Measurements from ENCODE around the gene DDX1.

DDX1 gene

GRCh38 chr2:15599994-15600393 lies 8.3 kb downstream of the DDX1 start:
- peaks cover 94% of the 10 kb centered on the region for H3K36me3 ChIP-seq
- no peak overlapping the region for H3K4me3 ChIP-seq (ENCODE audit: low read depth, low read length)
- no peak for TF ChIP-seq CTCF (IDR thresholded peaks at IDR 0.05; ENCODE audit: low read depth, low read length)
- H3K27me3 ChIP-seq (ENCODE audit: insufficient read depth, low read depth, severe bottlenecking) = no peaks in the 10 kb centered on the region
- no peaks in the 10 kb centered on the region for H3K9me3 ChIP-seq (ENCODE audit: severe bottlenecking)
- no peak overlapping the region for H3K27ac ChIP-seq
- DNase-seq = no peak

- Histone ChIP-seq H3K27me3 (ENCODE audit: insufficient read depth, low read depth, severe bottlenecking) (no peaks in the 10 kb centered on the region), H3K27ac (no peak overlapping the region), H3K4me3 (ENCODE audit: low read depth, low read length) (no peak overlapping the region), H3K9me3 (ENCODE audit: severe bottlenecking) (no peaks in the 10 kb centered on the region), H3K36me3 (peaks cover 94% of the 10 kb centered on the region)
- TF ChIP-seq CTCF (IDR thresholded peaks at IDR 0.05; ENCODE audit: low read depth, low read length) = no peak
- DNase-seq = no peak
Observed at GRCh38 chr2:15601681-15602080, 10.0 kb downstream of the DDX1 start.

- peaks cover 94% of the 10 kb centered on the region for H3K36me3 ChIP-seq
- TF ChIP-seq CTCF (IDR thresholded peaks at IDR 0.05; ENCODE audit: low read depth, low read length) = no peak
Observed at GRCh38 chr2:15602393-15602792, 10.7 kb downstream of the DDX1 start.

GRCh38 chr2:15603044-15603765 lies 11.5 kb downstream of the DDX1 start:
- no peak for TF ChIP-seq CTCF (IDR thresholded peaks at IDR 0.05; ENCODE audit: low read depth, low read length)
- DNase-seq = no peak
- Histone ChIP-seq H3K27ac (no peak overlapping the region), H3K4me3 (ENCODE audit: low read depth, low read length) (no peak overlapping the region), H3K36me3 (peaks cover 96% of the 10 kb centered on the region), H3K9me3 (ENCODE audit: severe bottlenecking) (no peaks in the 10 kb centered on the region), H3K27me3 (ENCODE audit: insufficient read depth, low read depth, severe bottlenecking) (no peaks in the 10 kb centered on the region)

More at GRCh38 chr2:15602393-15602792, 10.7 kb downstream of the DDX1 start:
- DNase-seq = no peak
- H3K27ac ChIP-seq = no peak overlapping the region
- no peaks in the 10 kb centered on the region for H3K27me3 ChIP-seq (ENCODE audit: insufficient read depth, low read depth, severe bottlenecking)
- H3K9me3 ChIP-seq (ENCODE audit: severe bottlenecking) = no peaks in the 10 kb centered on the region
- H3K4me3 ChIP-seq (ENCODE audit: low read depth, low read length) = no peak overlapping the region

GRCh38 chr2:15603948-15604347 lies 12.3 kb downstream of the DDX1 start:
- no peak for TF ChIP-seq CTCF (IDR thresholded peaks at IDR 0.05; ENCODE audit: low read depth, low read length)
- H3K9me3 ChIP-seq (ENCODE audit: severe bottlenecking) = no peaks in the 10 kb centered on the region
- H3K4me3 ChIP-seq (ENCODE audit: low read depth, low read length) = no peak overlapping the region
- no peak overlapping the region for H3K27ac ChIP-seq
- H3K27me3 ChIP-seq (ENCODE audit: insufficient read depth, low read depth, severe bottlenecking) = no peaks in the 10 kb centered on the region
- DNase-seq = no peak
- H3K36me3 ChIP-seq = peaks cover 94% of the 10 kb centered on the region

- Histone ChIP-seq H3K27me3 (ENCODE audit: insufficient read depth, low read depth, severe bottlenecking) (no peaks in the 10 kb centered on the region), H3K9me3 (ENCODE audit: severe bottlenecking) (no peaks in the 10 kb centered on the region), H3K36me3 (peaks cover 97% of the 10 kb centered on the region), H3K4me3 (ENCODE audit: low read depth, low read length) (no peak overlapping the region), H3K27ac (no peak overlapping the region)
- no peak for TF ChIP-seq CTCF (IDR thresholded peaks at IDR 0.05; ENCODE audit: low read depth, low read length)
- DNase-seq = no peak
Observed at GRCh38 chr2:15605721-15606120, 14.1 kb downstream of the DDX1 start.
